HG02623 (cell line): ENCODE results near the gene MAP7D3.
"Not testable (repeated sequence)": the region's sequence is repeated elsewhere in the genome, so short reads cannot be mapped to it uniquely, and the experiment has no call there.

Source experiments
- ATAC-seq: cut with Tn5 transposase; IDR thresholded peaks from one replicate; pipeline ENCODE4 v1.9.1; 2021; ENCODE audit warnings: moderate library complexity; ENCODE audit not compliant: unreplicated experiment

Gene MAP7D3

DNA sequence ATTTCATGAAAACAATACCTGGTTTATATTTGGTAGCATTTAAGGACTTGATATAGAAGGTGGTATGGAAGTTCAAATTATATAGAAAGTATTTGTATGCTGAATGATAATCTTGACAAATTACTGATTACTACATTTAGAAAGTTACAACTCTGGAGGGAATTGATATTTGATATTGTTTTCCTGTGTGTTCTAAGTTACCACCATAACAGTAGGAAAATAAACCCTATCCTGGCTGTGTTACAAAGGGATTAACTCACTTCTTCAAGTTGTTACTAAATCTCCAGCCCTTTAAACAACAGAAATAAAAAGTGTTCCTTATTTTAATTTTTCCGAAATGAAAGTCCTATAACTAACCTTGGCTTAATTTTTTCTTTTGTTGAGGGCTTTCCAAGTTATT, 67.3 kb downstream of the MAP7D3 start:
- no peak for ATAC-seq

DNA sequence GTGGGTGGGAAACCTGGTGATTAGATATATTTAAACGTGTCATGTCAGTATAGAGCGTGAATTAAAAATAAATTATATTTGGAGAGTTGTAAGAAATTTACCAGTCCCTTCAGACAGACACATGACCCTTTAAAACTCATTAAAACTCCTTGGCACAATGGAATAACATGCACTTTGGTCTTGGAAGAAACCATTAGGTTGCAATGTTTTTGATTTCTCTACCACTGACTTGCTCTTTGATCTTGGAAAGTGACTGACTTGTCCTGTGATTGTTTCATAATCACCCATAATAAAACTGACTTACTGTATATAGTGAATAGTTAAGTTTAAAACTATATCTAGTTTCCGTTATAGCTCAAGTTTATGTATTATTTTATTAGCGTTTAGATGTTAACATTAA, 68.0 kb downstream of the MAP7D3 start:
- ATAC-seq, result no peak

DNA sequence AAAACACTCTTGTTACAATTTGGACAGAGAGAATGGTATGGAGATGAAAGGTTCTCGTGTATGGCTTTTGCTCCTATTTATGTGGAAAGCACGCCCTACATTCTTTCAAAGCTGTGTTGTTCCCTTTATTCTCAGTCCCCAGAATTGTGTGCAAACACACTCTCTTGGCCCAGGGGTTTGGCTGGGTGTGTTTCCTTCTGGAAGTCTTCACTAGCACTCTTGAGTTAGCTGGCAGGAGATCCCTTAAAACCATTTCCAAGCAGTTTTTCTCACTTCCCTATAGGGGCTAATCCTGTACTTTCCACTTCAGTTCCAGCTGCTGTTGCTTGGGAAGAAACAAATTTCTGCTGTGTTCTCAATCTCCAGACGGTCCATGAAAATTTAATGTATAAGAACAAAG, 68.8 kb downstream of the MAP7D3 start:
- no peak for ATAC-seq

DNA sequence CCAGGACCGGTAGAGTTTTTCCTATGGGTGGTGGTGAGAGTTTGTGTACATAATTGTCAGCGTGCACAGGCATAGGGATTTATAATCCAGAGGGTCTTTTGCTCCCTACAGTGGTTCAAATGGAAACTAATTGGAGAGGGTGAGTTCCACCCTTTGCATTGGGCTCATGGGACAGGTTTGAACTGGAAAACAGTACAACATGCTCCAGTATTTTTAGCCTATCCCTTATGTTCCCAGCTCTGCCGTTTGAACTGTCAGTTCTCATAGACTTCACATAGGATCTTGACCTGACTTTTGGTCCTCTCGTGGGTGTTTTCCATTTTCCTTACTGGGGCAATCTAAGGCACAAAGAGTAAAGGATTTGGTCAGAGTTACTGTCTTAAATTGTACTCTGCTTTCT, 72.1 kb downstream of the MAP7D3 start:
- no peak for ATAC-seq

- no peak for ATAC-seq
Measured at GRCh38 chrX:136176399-136176825, 74.8 kb downstream of the MAP7D3 start.

- ATAC-seq, result no peak
Measured at GRCh38 chrX:136171420-136171819, 79.8 kb downstream of the MAP7D3 start.

- no peak for ATAC-seq
Measured at GRCh38 chrX:136170139-136170800, 80.9 kb downstream of the MAP7D3 start.

GRCh38 chrX:136168929-136169735, 82.1 kb downstream of the MAP7D3 start:
- no peak for ATAC-seq

- not testable (repeated sequence) for ATAC-seq
Measured at GRCh38 chrX:136167989-136168388, 83.2 kb downstream of the MAP7D3 start.

DNA sequence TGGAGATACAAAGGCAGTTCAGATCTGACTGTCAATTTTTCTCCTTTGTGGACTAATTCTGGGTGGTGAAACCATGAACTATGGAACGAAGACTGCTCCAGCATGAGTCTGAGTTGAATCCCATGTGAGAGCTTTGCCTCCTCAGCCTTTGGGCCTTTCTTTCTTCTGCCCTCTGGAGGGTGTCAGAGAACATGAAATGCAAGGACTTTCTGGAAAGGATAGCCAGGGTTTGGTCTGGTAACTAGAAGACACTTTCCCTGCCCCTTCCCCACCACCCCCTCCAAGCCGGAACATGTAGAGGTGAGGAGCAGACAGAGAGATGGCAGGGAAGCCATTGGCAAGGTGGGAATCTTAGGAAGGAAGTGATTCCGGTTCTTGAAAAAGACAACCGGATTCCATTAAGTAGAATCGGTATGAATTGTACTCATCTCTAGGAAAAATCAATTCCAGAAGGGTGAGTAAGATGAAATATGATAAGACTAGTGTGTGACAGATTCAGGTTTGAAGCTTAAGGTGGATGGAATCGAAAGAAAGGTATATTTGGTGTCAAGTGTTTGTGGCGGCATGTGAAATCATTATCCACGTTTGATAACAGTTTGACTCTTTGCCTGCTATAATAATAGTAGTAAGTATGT, 84.9 kb downstream of the MAP7D3 start:
- ATAC-seq, result no peak

DNA sequence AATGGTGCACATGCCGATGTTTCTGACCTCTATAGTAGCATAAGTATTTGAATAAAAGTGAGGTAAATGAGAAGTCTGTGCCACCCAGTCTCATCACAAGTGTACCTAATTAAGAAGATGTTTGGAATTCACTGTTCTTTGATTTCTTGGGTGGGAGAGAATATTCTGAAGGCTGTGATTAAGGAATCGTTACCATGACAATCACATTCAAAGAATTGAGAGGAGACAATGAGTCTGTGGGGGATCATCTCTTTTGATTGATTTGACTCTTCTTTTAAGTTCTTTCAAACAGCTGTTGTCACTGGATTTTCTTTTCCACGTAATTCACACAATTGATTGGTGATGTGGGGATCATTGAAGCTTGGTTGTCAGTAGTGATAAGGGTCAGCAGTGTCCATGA, 85.8 kb downstream of the MAP7D3 start:
- ATAC-seq, result no peak

DNA sequence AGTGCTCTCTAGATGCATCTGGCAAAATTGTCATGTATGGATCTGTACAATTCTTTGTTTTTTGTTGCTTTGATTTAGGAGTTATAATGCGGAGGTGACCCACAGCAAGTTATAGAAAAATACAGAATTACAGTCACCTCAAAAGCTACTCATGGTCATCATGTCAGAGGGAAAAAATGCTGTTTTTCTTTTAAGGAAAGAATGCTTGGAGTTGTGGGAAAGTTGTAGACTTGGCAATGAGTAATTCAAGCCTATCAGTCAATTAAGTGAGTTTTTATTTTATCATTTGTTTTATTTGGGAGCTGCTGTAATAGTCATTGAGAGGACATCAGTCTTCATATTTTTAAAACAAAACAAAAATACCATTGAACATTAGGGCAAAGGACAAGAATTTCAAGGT, 87.5 kb downstream of the MAP7D3 start:
- ATAC-seq, result no peak
